PC-3 (cell line): ENCODE measurements around the gene PKMYT1. TPM values are rescaled to one million over a fixed set of nuclear protein-coding genes. Genes with fewer than 3 reads are reported as not detected.
A peak's percentile ranks its signal among the peaks of the same experiment; 100 is the strongest.

ENCODE experiments used
- ATAC-seq: fragments of 200-7000 bp; cut with Tn5 transposase; 2 replicates; pipeline ENCODE4 v1.9.1; 2020; ENCODE audit warnings: mild to moderate bottlenecking, moderate library complexity
- BruUV-seq: library from RNA; stranded (reverse); fragments of 400-500 nt; replicated peaks from 2 replicates; lab custom pipeline; 2021; lab: Mats Ljungman, UMichigan
- CTCF ChIA-PET: fragments of 300-600 bp; sonication (Branson Sonifier 250); formaldehyde crosslinking; loops from one replicate; lab custom pipeline; 2022; ENCODE audit warnings: antibody characterized with exemption; lab: Charles Lee
- POLR2A ChIA-PET: fragments of 300-600 bp; sonication (Branson Sonifier 250); formaldehyde crosslinking; loops from one replicate; lab custom pipeline; 2022; ENCODE audit warnings: antibody characterized with exemption; ENCODE audit not compliant: unreplicated experiment; lab: Charles Lee
- DNase-seq: peaks from one replicate; pipeline ENCODE4 v3.0.0-alpha.2; 2015
- H2AFZ ChIP-seq: fragments of 300-600 bp; sonication (generic); 2 replicates; pipeline ENCODE4 v1.6.0; 2016; ENCODE audit warnings: antibody characterized with exemption, low read length
- H3F3A ChIP-seq: fragments of 300-600 bp; sonication (generic); one replicate; pipeline ENCODE4 v1.6.0; 2017; ENCODE audit warnings: antibody characterized with exemption, low read length, control low read depth, mild to moderate bottlenecking; ENCODE audit not compliant: unreplicated experiment
- H3K27ac ChIP-seq: fragments of 300-600 bp; sonication (generic); 2 replicates; pipeline ENCODE4 v1.5.1; 2016; ENCODE audit warnings: mild to moderate bottlenecking, low read length
- H3K27me3 ChIP-seq: fragments of 300-600 bp; sonication (generic); 2 replicates; pipeline ENCODE4 v1.6.1; 2016; ENCODE audit warnings: low read length, mixed read lengths
- H3K36me3 ChIP-seq: fragments of 300-600 bp; sonication (generic); 2 replicates; pipeline ENCODE4 v1.6.1; 2016; ENCODE audit warnings: low read depth, mixed run types, low read length, mixed read lengths
- H3K4me1 ChIP-seq: fragments of 300-600 bp; sonication (generic); 2 replicates; pipeline ENCODE4 v1.5.1; 2016; ENCODE audit warnings: low read length; ENCODE audit not compliant: insufficient read depth
- H3K4me2 ChIP-seq: fragments of 300-600 bp; sonication (generic); 2 replicates; pipeline ENCODE4 v1.6.0; 2016; ENCODE audit warnings: low read length
- H3K4me3 ChIP-seq: fragments of 300-600 bp; sonication (generic); 2 replicates; pipeline ENCODE4 v1.5.1; 2016; ENCODE audit warnings: mild to moderate bottlenecking, low read length, mixed read lengths
- H3K79me2 ChIP-seq: fragments of 300-600 bp; sonication (generic); 2 replicates; pipeline ENCODE4 v1.6.1; 2017; ENCODE audit warnings: low read length, mixed read lengths
- H3K9ac ChIP-seq: fragments of 300-600 bp; sonication (generic); 2 replicates; pipeline ENCODE4 v1.6.0; 2016; ENCODE audit warnings: mild to moderate bottlenecking, low read length
- H3K9me2 ChIP-seq: fragments of 300-600 bp; sonication (generic); replicated peaks from 2 replicates; pipeline ENCODE4 v1.6.1; 2016; ENCODE audit warnings: mixed run types, low read length, mixed read lengths
- H3K9me3 ChIP-seq: fragments of 300-600 bp; sonication (generic); 2 replicates; pipeline ENCODE4 v1.6.1; 2016; ENCODE audit warnings: low read length, mixed read lengths
- H4K20me1 ChIP-seq: fragments of 300-600 bp; sonication (generic); 2 replicates; pipeline ENCODE4 v1.6.1; 2016; ENCODE audit warnings: low read length, mixed read lengths
- EZH2 ChIP-seq: fragments of 300-600 bp; sonication (generic); IDR thresholded peaks from one replicate; pipeline ENCODE4 v1.6.1; 2017; ENCODE audit warnings: antibody characterized with exemption, mild to moderate bottlenecking, low read length; ENCODE audit not compliant: unreplicated experiment
- EZH2phosphoT487 ChIP-seq: fragments of 300-600 bp; sonication (generic); IDR thresholded peaks from 2 replicates; pipeline ENCODE4 v1.6.1; 2018; ENCODE audit warnings: mild to moderate bottlenecking, antibody characterized with exemption, low read length, borderline replicate concordance
- intact Hi-C: fragments of 100-400 bp; cut with micrococcal nuclease; formaldehyde crosslinking; loops from 2 replicates; pipeline ENCODE4 v1.9.0; 2023
- total RNA-seq: library from RNA; depleted of rRNA; stranded (reverse); fragments of >200 nt; gene quantifications from 2 replicates; pipeline ENCODE4 v1.2.3, GENCODE V29; 2014
- TF ChIP-seq, protein P1 (sequence below): fragments of 300-600 bp; sonication (generic); conservative IDR thresholded peaks from 2 replicates; pipeline ENCODE4 v1.5.1; 2017; ENCODE audit warnings: antibody characterized with exemption, low read depth, mild to moderate bottlenecking, low read length

Gene PKMYT1
- total RNA-seq, 1 experiment from 2014 or later = 51.9 TPM

DNA sequence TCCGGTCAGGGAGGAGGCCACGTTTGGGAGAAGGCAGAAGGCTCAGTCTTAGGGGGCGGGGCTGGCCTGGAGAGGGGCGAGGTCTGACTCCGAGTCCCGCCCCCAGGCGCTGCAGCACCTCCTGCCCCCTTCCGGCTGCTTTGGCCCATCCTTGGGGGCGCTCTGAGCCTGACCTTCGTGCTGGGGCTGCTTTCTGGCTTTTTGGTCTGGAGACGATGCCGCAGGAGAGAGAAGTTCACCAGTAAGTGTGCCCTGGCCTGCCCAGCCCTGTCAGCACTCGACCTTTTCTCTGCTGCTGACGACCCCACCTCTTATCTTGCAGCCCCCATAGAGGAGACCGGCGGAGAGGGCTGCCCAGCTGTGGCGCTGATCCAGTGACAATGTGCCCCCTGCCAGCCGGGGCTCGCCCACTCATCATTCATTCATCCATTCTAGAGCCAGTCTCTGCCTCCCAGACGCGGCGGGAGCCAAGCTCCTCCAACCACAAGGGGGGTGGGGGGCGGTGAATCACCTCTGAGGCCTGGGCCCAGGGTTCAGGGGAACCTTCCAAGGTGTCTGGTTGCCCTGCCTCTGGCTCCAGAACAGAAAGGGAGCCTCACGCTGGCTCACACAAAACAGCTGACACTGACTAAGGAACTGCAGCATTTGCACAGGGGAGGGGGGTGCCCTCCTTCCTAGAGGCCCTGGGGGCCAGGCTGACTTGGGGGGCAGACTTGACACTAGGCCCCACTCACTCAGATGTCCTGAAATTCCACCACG is 41.4 kb upstream of the PKMYT1 start:
- peak overlapping the region; percentile 99 for H3K4me2 ChIP-seq
- intact Hi-C loops = no loop called here
- peaks cover 10% of the 10 kb centered on the region for H3K36me3 ChIP-seq
- H3K27me3 ChIP-seq = no peaks in the 10 kb centered on the region
- no peak overlapping the region for H2AFZ ChIP-seq
- CTCF ChIA-PET = interaction anchor here (1.8 kb wide), 1 partner anchor 11 kb away, joined by 6 read pairs; no protein-coding TSS in a partner anchor
- H3K79me2 ChIP-seq = peaks cover 12% of the 10 kb centered on the region
- no peaks in the 10 kb centered on the region for H3K9me3 ChIP-seq
- DNase-seq (peak; percentile 90), ATAC-seq (peak; percentile 17)
- H3K9ac ChIP-seq = peak overlapping the region; percentile 91
- TF ChIP-seq, protein P1, sequence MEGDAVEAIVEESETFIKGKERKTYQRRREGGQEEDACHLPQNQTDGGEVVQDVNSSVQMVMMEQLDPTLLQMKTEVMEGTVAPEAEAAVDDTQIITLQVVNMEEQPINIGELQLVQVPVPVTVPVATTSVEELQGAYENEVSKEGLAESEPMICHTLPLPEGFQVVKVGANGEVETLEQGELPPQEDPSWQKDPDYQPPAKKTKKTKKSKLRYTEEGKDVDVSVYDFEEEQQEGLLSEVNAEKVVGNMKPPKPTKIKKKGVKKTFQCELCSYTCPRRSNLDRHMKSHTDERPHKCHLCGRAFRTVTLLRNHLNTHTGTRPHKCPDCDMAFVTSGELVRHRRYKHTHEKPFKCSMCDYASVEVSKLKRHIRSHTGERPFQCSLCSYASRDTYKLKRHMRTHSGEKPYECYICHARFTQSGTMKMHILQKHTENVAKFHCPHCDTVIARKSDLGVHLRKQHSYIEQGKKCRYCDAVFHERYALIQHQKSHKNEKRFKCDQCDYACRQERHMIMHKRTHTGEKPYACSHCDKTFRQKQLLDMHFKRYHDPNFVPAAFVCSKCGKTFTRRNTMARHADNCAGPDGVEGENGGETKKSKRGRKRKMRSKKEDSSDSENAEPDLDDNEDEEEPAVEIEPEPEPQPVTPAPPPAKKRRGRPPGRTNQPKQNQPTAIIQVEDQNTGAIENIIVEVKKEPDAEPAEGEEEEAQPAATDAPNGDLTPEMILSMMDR = no peak; the same call in 1 of the 2 replicates
- TF ChIP-seq EZH2 (no peak), EZH2phosphoT487 (peak; percentile 39; the same call in 1 of the 2 replicates)
- no peaks in the 10 kb centered on the region for H4K20me1 ChIP-seq
- H3F3A ChIP-seq = no peaks in the 10 kb centered on the region
- peak overlapping the region; percentile 100 for H3K27ac ChIP-seq
- POLR2A ChIA-PET = interaction anchor here (0.5 to 1.7 kb wide), 5 partner anchors 11 to 63 kb away, joined by 3 to 18 read pairs (median 6); no protein-coding TSS in a partner anchor
- peaks cover 18% of the 10 kb centered on the region for H3K4me1 ChIP-seq
- H3K9me2 ChIP-seq = no peaks in the 10 kb centered on the region
- peak overlapping the region; percentile 94 for H3K4me3 ChIP-seq
- BruUV-seq = TSS peak; percentile 49

DNA sequence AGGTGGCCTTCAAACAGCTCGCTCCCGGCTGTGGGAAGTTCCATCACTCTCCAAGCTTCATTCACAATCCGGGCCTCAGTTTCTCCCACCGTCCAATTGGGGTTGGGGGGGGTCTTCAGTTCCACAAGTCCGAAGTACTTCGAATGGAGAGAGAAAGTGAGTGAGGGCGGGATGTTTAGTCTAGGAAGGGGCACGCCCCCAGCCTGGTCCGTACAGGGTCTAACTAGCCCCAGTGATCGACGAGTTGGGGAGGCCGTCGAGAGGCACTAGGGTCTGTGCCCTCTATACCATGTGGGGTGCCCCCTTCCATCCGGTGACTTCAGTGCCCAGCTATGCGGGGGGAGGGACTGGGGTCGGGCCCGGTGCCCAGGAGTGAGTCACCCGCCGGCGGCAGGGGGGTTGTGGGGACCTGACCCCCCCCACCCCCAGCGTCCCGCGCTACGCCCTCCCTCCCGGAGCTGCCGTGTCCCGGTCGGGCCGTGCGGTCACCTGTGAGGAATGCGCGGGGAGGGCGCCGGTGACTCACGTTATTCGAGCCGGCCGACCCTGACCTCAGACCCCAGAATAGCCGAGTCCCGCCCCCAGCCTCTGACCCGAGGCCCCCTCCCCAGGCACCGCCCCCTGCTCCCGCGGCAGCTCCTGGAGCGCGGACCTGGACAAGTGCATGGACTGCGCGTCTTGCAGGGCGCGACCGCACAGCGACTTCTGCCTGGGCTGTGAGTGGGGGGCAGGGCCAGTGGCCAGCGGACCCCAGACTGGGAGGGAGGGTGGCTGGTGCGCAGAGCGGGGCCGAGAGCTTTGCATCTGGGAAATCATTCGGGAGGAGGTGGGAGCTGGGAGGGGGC is 40.6 kb upstream of the PKMYT1 start:
- peak overlapping the region; percentile 94 for H3K4me3 ChIP-seq
- peaks cover 12% of the 10 kb centered on the region for H3K79me2 ChIP-seq
- H3K27ac ChIP-seq = peak overlapping the region; percentile 100
- DNase-seq (peak; percentile 88), ATAC-seq (peak; percentile 20)
- BruUV-seq = no TSS peak
- peak overlapping the region; percentile 91 for H3K9ac ChIP-seq
- peak overlapping the region; percentile 99 for H3K4me2 ChIP-seq
- peak; percentile 49; the same call in 1 of the 2 replicates for TF ChIP-seq EZH2phosphoT487
- no peak for TF ChIP-seq EZH2
- no peaks in the 10 kb centered on the region for H3F3A ChIP-seq
- intact Hi-C loops = no loop called here
- no peak overlapping the region for H2AFZ ChIP-seq
- H3K27me3 ChIP-seq = no peaks in the 10 kb centered on the region
- no peaks in the 10 kb centered on the region for H3K9me2 ChIP-seq
- POLR2A ChIA-PET = interaction anchor here (0.7 to 1.7 kb wide), 4 partner anchors 7 to 17 kb away, joined by 5 to 18 read pairs (median 10); no protein-coding TSS in a partner anchor
- H3K36me3 ChIP-seq = peaks cover 10% of the 10 kb centered on the region
- no peaks in the 10 kb centered on the region for H4K20me1 ChIP-seq
- peaks cover 18% of the 10 kb centered on the region for H3K4me1 ChIP-seq
- H3K9me3 ChIP-seq = no peaks in the 10 kb centered on the region
- CTCF ChIA-PET = interaction anchor here (0.8 to 1.2 kb wide), 2 partner anchors 10 to 294 kb away, joined by 3 to 5 read pairs; no protein-coding TSS in a partner anchor

DNA sequence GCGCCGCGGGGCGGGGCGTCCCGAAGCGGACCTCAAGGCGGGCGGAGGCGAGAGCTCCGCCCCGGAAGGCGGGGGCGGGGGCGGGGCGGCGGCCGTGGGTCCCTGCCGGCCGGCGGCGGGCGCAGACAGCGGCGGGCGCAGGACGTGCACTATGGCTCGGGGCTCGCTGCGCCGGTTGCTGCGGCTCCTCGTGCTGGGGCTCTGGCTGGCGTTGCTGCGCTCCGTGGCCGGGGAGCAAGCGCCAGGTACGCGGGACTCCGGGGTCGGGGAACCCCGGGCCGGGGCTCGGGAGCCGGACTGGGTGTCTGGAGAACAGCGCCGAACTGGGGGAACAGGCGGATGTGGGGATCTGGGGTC is 40.0 kb upstream of the PKMYT1 start, which contains the start of gene TNFRSF12A:
Gene TNFRSF12A (plus strand): TSS at position 122 of the 357 bp plus-strand sequence. CDS start 30 bp downstream, at position 152.
- DNase-seq (peak; percentile 79), ATAC-seq (peak; percentile 3)
- CTCF ChIA-PET = interaction anchor here (0.6 to 1.2 kb wide), 4 partner anchors 8 to 1678 kb away, joined by 3 to 5 read pairs (median 4); no protein-coding TSS in a partner anchor
- Histone ChIP-seq H4K20me1 (no peaks in the 10 kb centered on the region), H3K36me3 (peaks cover 10% of the 10 kb centered on the region), H3K4me2 (peak within 1 kb of the TSS; percentile 99), H2AFZ (peak within 1 kb of the TSS; percentile 79), H3K4me3 (peak within 1 kb of the TSS; percentile 94), H3K27ac (peak within 1 kb of the TSS; percentile 100), H3K27me3 (no peaks in the 10 kb centered on the region), H3K9me3 (no peaks in the 10 kb centered on the region), H3F3A (no peaks in the 10 kb centered on the region), H3K79me2 (peaks cover 12% of the 10 kb centered on the region), H3K4me1 (peaks cover 18% of the 10 kb centered on the region), H3K9me2 (no peaks in the 10 kb centered on the region), H3K9ac (peak within 1 kb of the TSS; percentile 91)
- POLR2A ChIA-PET = interaction anchor here (0.6 to 1.7 kb wide), 7 partner anchors 8 to 1606 kb away, joined by 3 to 18 read pairs (median 5); partner anchors contain the start of genes NUBP2 and SPSB3
- no peak for TF ChIP-seq EZH2phosphoT487
- no peak for TF ChIP-seq EZH2
- TF ChIP-seq, protein P1 = no peak
- intact Hi-C loops = no loop called here
- no TSS peak for BruUV-seq
